ENCODE data around the gene RRP12. TPM values are rescaled to one million over a fixed set of nuclear protein-coding genes. Genes with fewer than 3 reads are reported as not detected.

RRP12 gene
- total RNA-seq, 1 donor from 2014 or later: 106 TPM

GRCh38 chr10:97371696-97372095, 29.4 kb downstream of the RRP12 start:
- DNase-seq: no peak

GRCh38 chr10:97367126-97367649, 34.0 kb downstream of the RRP12 start:
- no peak overlapping the region for H3K4me3 Mint-ChIP-seq
- no peaks in the 10 kb centered on the region for H3K27me3 Mint-ChIP-seq
- intact Hi-C loops (cut with micrococcal nuclease): no loop called here
- H3K9me3 Mint-ChIP-seq: no peaks in the 10 kb centered on the region
- peaks cover 60% of the 10 kb centered on the region for H3K36me3 Mint-ChIP-seq (ENCODE audit: low read depth)
- no peak overlapping the region for H3K27ac Mint-ChIP-seq
- no peaks in the 10 kb centered on the region for H3K4me1 Mint-ChIP-seq
- no peak for DNase-seq

More at GRCh38 chr10:97371696-97372095, 29.4 kb downstream of the RRP12 start:
- intact Hi-C loops (cut with micrococcal nuclease): no loop called here
- Mint-ChIP-seq H3K36me3 (ENCODE audit: low read depth) (peaks cover 51% of the 10 kb centered on the region), H3K9me3 (no peaks in the 10 kb centered on the region), H3K4me3 (no peak overlapping the region), H3K27me3 (no peaks in the 10 kb centered on the region), H3K4me1 (no peaks in the 10 kb centered on the region), H3K27ac (no peak overlapping the region)

DNA sequence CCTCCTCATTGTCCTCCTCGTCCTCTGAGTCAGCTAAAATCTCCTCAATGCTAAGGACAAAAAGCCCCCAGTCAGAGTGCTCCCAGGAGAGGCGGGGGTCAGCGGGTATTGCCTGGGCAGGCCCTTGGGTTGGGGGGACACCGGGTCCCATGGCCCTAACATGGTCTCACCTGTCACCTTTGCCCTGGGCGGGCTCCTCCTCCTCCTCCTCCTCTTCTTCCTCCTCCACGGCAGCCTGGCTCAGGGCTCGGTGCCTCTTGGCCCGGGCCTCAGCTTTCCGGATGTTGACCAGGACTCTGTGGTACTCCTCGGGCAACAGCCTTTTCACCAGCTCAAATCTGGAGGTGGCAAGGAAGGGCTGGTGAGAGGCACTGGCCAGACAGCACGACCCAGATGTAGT, 34.6 kb downstream of the RRP12 start:
- H3K4me3 Mint-ChIP-seq: no peak overlapping the region
- H3K27me3 Mint-ChIP-seq: no peaks in the 10 kb centered on the region
- no peaks in the 10 kb centered on the region for H3K9me3 Mint-ChIP-seq
- H3K27ac Mint-ChIP-seq: no peak overlapping the region
- no peak for DNase-seq
- H3K36me3 Mint-ChIP-seq (ENCODE audit: low read depth): peaks cover 56% of the 10 kb centered on the region
- intact Hi-C loops (cut with micrococcal nuclease): no loop called here
- H3K4me1 Mint-ChIP-seq: no peaks in the 10 kb centered on the region

DNA sequence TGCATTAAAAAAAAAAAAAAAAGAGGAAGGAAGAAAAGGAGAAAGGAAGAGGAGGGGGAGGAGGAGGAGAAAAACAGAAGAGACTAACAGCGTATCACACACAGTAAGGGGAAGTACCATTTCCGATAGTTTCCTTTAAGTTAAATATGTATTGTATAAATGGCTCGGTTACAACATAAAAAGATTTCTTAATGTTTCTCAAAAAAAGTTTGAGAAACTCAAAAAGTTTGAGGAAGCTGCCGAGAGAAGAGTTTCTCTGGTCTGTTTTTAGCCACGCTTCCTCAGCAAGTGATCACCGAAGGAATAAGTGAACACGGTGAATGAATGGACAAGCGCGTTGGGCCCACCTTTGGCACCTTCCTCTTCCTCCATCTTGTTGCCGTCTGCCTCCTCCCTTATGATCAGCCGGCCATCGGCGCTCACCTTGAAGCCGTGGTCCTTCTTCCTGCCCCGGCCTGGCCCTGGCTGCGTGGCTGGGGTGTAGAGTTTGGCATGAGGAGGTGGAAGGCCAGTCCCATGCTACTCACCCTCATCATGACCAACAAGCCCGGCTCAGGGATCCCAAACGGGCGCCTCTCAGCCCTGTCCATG, 35.3 kb downstream of the RRP12 start:
- no peaks in the 10 kb centered on the region for H3K9me3 Mint-ChIP-seq
- H3K4me1 Mint-ChIP-seq: no peaks in the 10 kb centered on the region
- intact Hi-C loops (cut with micrococcal nuclease): no loop called here
- H3K4me3 Mint-ChIP-seq: no peak overlapping the region
- no peaks in the 10 kb centered on the region for H3K27me3 Mint-ChIP-seq
- H3K27ac Mint-ChIP-seq: no peak overlapping the region
- peaks cover 53% of the 10 kb centered on the region for H3K36me3 Mint-ChIP-seq (ENCODE audit: low read depth)
- no peak for DNase-seq

GRCh38 chr10:97363071-97363470, 38.1 kb downstream of the RRP12 start:
- no peaks in the 10 kb centered on the region for H3K9me3 Mint-ChIP-seq
- no peak overlapping the region for H3K4me3 Mint-ChIP-seq
- H3K36me3 Mint-ChIP-seq (ENCODE audit: low read depth): peaks cover 50% of the 10 kb centered on the region
- intact Hi-C loops (cut with micrococcal nuclease): no loop called here
- no peak overlapping the region for H3K27ac Mint-ChIP-seq
- H3K27me3 Mint-ChIP-seq: no peaks in the 10 kb centered on the region
- no peak for DNase-seq
- H3K4me1 Mint-ChIP-seq: no peaks in the 10 kb centered on the region

DNA sequence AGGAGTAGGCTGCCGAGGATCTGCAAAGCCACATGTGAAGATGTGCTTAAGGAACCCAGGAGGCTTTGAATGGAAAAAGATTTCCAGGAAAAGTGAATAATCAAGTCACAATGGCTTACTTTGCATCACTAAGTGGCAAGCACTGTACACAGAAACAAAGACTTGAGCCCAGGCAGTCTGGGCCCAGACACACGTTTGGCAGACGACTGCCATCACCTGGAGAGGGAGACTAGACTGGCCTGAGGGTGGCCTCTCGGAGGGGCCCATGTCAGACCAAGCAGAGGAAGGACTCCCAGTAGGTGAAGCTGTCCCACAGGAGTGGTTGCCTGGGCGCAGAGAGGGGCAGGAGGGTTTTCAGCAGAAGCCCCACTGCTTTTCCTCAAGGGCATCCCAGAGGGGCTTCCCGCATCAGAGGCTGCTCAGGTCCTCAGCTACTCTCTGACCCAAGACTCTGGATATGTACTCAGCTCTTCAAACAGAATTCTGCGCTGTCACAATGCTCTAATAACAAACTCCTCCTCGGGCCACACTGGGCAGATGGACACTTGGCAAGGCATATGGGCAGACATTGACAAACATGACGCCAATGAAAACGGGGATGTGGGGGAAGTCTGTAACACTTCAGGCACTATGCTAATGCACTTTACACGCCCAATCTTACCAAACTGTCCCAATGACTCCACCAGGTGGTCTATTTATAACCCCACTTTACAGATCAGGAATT, 38.7 kb downstream of the RRP12 start:
- intact Hi-C loops (cut with micrococcal nuclease): no loop called here
- Mint-ChIP-seq H3K4me1 (no peaks in the 10 kb centered on the region), H3K27me3 (no peaks in the 10 kb centered on the region), H3K9me3 (no peaks in the 10 kb centered on the region), H3K27ac (no peak overlapping the region), H3K4me3 (no peak overlapping the region), H3K36me3 (ENCODE audit: low read depth) (peaks cover 54% of the 10 kb centered on the region)
- no peak for DNase-seq

DNA sequence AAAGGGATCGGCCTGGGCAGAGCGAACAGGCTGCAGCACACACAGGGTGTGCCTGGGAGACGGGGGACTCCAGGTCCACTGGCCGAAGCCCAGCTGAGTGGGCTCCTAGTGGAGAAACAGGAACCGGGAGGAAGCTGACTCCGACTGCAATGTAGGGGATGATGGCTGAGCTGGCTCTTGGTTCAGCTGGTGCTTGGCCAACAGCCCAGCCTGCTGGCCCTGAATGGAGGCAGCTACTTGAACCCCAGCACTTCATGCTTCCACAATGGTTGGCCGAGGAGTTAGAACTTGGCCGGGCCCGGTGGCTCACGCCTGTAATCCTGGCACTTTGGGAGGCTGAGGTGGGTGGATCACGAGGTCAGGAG, 39.6 kb downstream of the RRP12 start:
- Mint-ChIP-seq H3K27ac (no peak overlapping the region), H3K9me3 (no peaks in the 10 kb centered on the region)
- DNase-seq: no peak

GRCh38 chr10:97360705-97361536, 40.2 kb downstream of the RRP12 start:
- Mint-ChIP-seq H3K4me1 (no peaks in the 10 kb centered on the region), H3K36me3 (ENCODE audit: low read depth) (peaks cover 54% of the 10 kb centered on the region)

More for the DNA sequence above, 39.6 kb downstream of the RRP12 start:
- intact Hi-C loops (cut with micrococcal nuclease): no loop called here
- Mint-ChIP-seq H3K36me3 (ENCODE audit: low read depth) (peaks cover 54% of the 10 kb centered on the region), H3K4me1 (no peaks in the 10 kb centered on the region), H3K27me3 (no peaks in the 10 kb centered on the region), H3K4me3 (no peak overlapping the region)

GRCh38 chr10:97358781-97359180, 42.4 kb downstream of the RRP12 start:
- H3K36me3 Mint-ChIP-seq (ENCODE audit: low read depth): peaks cover 42% of the 10 kb centered on the region
- intact Hi-C loops (cut with micrococcal nuclease): no loop called here

More at GRCh38 chr10:97360705-97361536, 40.2 kb downstream of the RRP12 start:
- no peak for DNase-seq
- Mint-ChIP-seq H3K27me3 (no peaks in the 10 kb centered on the region), H3K4me3 (no peak overlapping the region), H3K9me3 (no peaks in the 10 kb centered on the region), H3K27ac (no peak overlapping the region)
- intact Hi-C loops (cut with micrococcal nuclease): no loop called here

DNA sequence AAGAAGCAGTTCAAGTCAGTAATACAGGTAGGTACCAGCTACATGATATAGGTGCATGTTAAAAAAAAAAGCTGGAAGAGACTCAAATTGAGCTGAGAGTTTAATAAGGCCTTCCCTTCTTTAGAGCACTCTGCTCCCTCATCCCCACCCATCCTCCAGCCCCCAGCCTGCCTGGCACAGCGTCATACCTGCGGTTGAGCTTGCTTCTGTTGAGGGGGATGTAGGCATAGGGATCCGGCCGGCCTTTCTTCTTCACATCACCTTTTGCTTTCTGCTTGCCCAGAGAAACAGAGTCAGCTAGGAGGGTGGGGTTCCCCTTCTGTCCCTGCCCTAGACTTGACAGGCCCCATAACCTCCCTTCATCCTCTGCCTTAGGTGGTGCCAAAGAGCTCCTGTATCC, 42.8 kb downstream of the RRP12 start:
- Mint-ChIP-seq H3K4me1 (no peaks in the 10 kb centered on the region), H3K36me3 (ENCODE audit: low read depth) (peaks cover 39% of the 10 kb centered on the region), H3K27me3 (no peaks in the 10 kb centered on the region), H3K4me3 (no peak overlapping the region), H3K27ac (no peak overlapping the region), H3K9me3 (no peaks in the 10 kb centered on the region)
- intact Hi-C loops (cut with micrococcal nuclease): no loop called here
- DNase-seq: no peak

More at GRCh38 chr10:97358781-97359180, 42.4 kb downstream of the RRP12 start:
- H3K27ac Mint-ChIP-seq: no peak overlapping the region
- H3K4me1 Mint-ChIP-seq: no peaks in the 10 kb centered on the region
- DNase-seq: no peak
- no peak overlapping the region for H3K4me3 Mint-ChIP-seq
- H3K27me3 Mint-ChIP-seq: no peaks in the 10 kb centered on the region
- no peaks in the 10 kb centered on the region for H3K9me3 Mint-ChIP-seq

DNA sequence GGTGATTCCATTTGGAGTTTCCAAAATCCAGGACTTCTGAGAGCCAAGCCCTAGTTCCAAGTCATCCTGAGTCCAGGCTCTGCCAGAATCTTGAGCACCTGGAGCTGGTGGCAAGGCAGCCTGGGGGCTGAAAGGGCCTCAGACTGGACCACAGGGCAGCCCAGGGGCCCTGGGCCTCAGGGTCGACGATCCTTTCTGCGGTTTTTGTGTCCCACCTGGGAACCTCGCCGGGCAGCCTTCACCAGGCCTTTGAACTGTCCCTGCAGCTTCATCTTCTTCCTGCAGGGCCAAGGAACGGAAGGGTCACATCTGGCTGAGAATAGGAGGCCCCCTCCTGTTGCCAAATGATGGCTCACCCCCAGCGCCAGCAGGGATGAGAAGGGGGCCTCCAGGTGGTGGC, 44.2 kb downstream of the RRP12 start:
- DNase-seq: no peak
- no peaks in the 10 kb centered on the region for H3K27me3 Mint-ChIP-seq
- intact Hi-C loops (cut with micrococcal nuclease): no loop called here
- H3K4me3 Mint-ChIP-seq: no peak overlapping the region
- H3K27ac Mint-ChIP-seq: no peak overlapping the region
- H3K9me3 Mint-ChIP-seq: no peaks in the 10 kb centered on the region
- peaks cover 36% of the 10 kb centered on the region for H3K36me3 Mint-ChIP-seq (ENCODE audit: low read depth)
- no peaks in the 10 kb centered on the region for H3K4me1 Mint-ChIP-seq

- Mint-ChIP-seq H3K27me3 (no peaks in the 10 kb centered on the region), H3K27ac (no peak overlapping the region), H3K36me3 (ENCODE audit: low read depth) (peaks cover 35% of the 10 kb centered on the region), H3K4me1 (no peaks in the 10 kb centered on the region), H3K4me3 (no peak overlapping the region), H3K9me3 (no peaks in the 10 kb centered on the region)
- intact Hi-C loops (cut with micrococcal nuclease): no loop called here
- DNase-seq: no peak
These were observed 44.7 kb downstream of the RRP12 start for GRCh38 chr10:97356318-97356914.

GRCh38 chr10:97355571-97355975, 45.6 kb downstream of the RRP12 start:
- Mint-ChIP-seq H3K36me3 (ENCODE audit: low read depth) (peaks cover 31% of the 10 kb centered on the region), H3K27ac (no peak overlapping the region), H3K27me3 (no peaks in the 10 kb centered on the region), H3K4me1 (no peaks in the 10 kb centered on the region), H3K9me3 (no peaks in the 10 kb centered on the region), H3K4me3 (no peak overlapping the region)
- intact Hi-C loops (cut with micrococcal nuclease): no loop called here
- DNase-seq: peak; percentile 65

DNA sequence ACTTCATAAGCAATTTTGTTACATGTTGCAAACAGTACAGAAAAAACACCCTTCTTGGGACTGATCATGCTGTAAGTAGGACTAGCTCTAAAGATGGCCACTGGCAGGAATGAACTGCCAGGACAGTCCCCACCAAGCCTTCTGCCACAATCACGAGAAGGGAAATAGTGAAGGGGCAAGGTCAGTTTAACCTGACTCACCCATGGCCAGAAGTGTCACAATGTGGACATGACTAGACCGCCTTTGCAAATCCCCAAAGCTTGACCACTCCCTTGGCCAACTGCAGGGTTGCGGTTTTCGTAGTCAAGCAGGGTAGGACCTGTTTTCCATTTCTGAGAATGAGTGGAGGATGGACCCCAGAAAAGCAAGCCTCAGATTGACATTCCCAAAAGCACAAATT, 47.2 kb downstream of the RRP12 start:
- no peaks in the 10 kb centered on the region for H3K4me1 Mint-ChIP-seq
- H3K36me3 Mint-ChIP-seq (ENCODE audit: low read depth): peaks cover 31% of the 10 kb centered on the region
- no peaks in the 10 kb centered on the region for H3K27me3 Mint-ChIP-seq
- no peaks in the 10 kb centered on the region for H3K9me3 Mint-ChIP-seq
- no peak for DNase-seq
- H3K4me3 Mint-ChIP-seq: no peak overlapping the region
- intact Hi-C loops (cut with micrococcal nuclease): no loop called here
- no peak overlapping the region for H3K27ac Mint-ChIP-seq

Data from activated CD4-positive, alpha-beta T cell treated with anti-CD3 and anti-CD28 coated beads, Interleukin-2, amount 10 ng/mL, durations not matched to agents 24 days and 14 days (primary cell).